CD8-positive, alpha-beta memory T cell (primary cell): ENCODE data around the gene ELF3. TPM values are rescaled to one million over a fixed set of nuclear protein-coding genes. Genes with fewer than 3 reads are reported as not detected.

Source experiments
- CTCF ChIA-PET: fragments of 350-600 bp; sonication (Branson Sonifier 250); formaldehyde crosslinking; loops from one replicate; lab custom pipeline; 2021; ENCODE audit warnings: antibody characterized with exemption; lab: Charles Lee
- POLR2A ChIA-PET: fragments of 350-600 bp; sonication (Branson Sonifier 250); formaldehyde crosslinking; loops from one replicate; lab custom pipeline; 2021; ENCODE audit warnings: antibody characterized with exemption; lab: Charles Lee
- DNase-seq, 5 donors: peaks; one replicate each; pipeline versions ENCODE4 v3.0.0 to v3.0.0-alpha.2; 2020 to 2022; ENCODE audit warnings: mixed read lengths in 1 of 5
- H3K27ac ChIP-seq: one replicate; pipeline ENCODE4 v1.7.0; 2013; ENCODE audit warnings: low read depth, mild to moderate bottlenecking, low read length, moderate library complexity
- H3K27me3 ChIP-seq: 2 replicates; pipeline ENCODE4 v1.7.0; 2013; ENCODE audit warnings: low read length, mild to moderate bottlenecking; ENCODE audit not compliant: insufficient read depth, poor library complexity, severe bottlenecking
- H3K36me3 ChIP-seq: 2 replicates; pipeline ENCODE4 v1.7.0; 2013; ENCODE audit warnings: mild to moderate bottlenecking, low read length, moderate library complexity; ENCODE audit not compliant: insufficient read depth
- H3K4me1 ChIP-seq: 2 replicates; pipeline ENCODE4 v1.7.0; 2013; ENCODE audit warnings: mild to moderate bottlenecking, low read length, moderate library complexity; ENCODE audit not compliant: insufficient read depth
- H3K4me3 ChIP-seq: 2 replicates; pipeline ENCODE4 v1.7.0; 2013; ENCODE audit warnings: mild to moderate bottlenecking, low read length
- H3K9me3 ChIP-seq: 2 replicates; pipeline ENCODE4 v1.7.0; 2013; ENCODE audit warnings: mild to moderate bottlenecking, low read length
- H3K27ac Mint-ChIP-seq, 8 donors: one replicate each; pipeline ENCODE4 v1.8.0; 2020 to 2021; ENCODE audit warnings: mixed read lengths in 8 of 8, mild to moderate bottlenecking in 6 of 8, inconsistent platforms in 3 of 8, moderate library complexity in 3 of 8
- H3K27me3 Mint-ChIP-seq, 2 donors: one replicate each; pipeline ENCODE4 v1.8.0; 2020 to 2021; ENCODE audit warnings: mixed read lengths in 2 of 2, mild to moderate bottlenecking in 1 of 2, moderate library complexity in 1 of 2
- H3K36me3 Mint-ChIP-seq, 3 donors: one replicate each; pipeline ENCODE4 v1.8.0; 2020 to 2021; ENCODE audit warnings: mixed read lengths in 3 of 3, inconsistent platforms in 1 of 3, mild to moderate bottlenecking in 1 of 3
- H3K4me1 Mint-ChIP-seq, 3 donors: one replicate each; pipeline ENCODE4 v1.8.0; 2020 to 2021; ENCODE audit warnings: mixed read lengths in 3 of 3, inconsistent platforms in 1 of 3, mild to moderate bottlenecking in 1 of 3
- H3K4me3 Mint-ChIP-seq, 7 donors: one replicate each; pipeline ENCODE4 v1.8.0; 2020 to 2021; ENCODE audit warnings: mixed read lengths in 7 of 7, mild to moderate bottlenecking in 6 of 7, moderate library complexity in 4 of 7, inconsistent platforms in 2 of 7
- H3K9me3 Mint-ChIP-seq, 5 donors: one replicate each; pipeline ENCODE4 v1.8.0; 2020 to 2022; ENCODE audit warnings: mixed read lengths in 5 of 5, mild to moderate bottlenecking in 3 of 5, moderate library complexity in 2 of 5, inconsistent platforms in 1 of 5
- polyA plus RNA-seq: library from polyadenylated mRNA; unstranded; fragments of 300-500 nt; fragmentation: Illumina TruSeq; gene quantifications from one replicate; pipeline ENCODE4 v1.2.3, GENCODE V29; 2021
- total RNA-seq, 2 experiments: library from RNA; stranded (reverse); gene quantifications; one replicate each; pipeline ENCODE4 v1.2.3, GENCODE V29; 2021

The ELF3 gene
- total and polyA plus RNA-seq, 3 experiments from 2014 or later = 0.11 to 0.26 TPM; not detected in 1

DNA sequence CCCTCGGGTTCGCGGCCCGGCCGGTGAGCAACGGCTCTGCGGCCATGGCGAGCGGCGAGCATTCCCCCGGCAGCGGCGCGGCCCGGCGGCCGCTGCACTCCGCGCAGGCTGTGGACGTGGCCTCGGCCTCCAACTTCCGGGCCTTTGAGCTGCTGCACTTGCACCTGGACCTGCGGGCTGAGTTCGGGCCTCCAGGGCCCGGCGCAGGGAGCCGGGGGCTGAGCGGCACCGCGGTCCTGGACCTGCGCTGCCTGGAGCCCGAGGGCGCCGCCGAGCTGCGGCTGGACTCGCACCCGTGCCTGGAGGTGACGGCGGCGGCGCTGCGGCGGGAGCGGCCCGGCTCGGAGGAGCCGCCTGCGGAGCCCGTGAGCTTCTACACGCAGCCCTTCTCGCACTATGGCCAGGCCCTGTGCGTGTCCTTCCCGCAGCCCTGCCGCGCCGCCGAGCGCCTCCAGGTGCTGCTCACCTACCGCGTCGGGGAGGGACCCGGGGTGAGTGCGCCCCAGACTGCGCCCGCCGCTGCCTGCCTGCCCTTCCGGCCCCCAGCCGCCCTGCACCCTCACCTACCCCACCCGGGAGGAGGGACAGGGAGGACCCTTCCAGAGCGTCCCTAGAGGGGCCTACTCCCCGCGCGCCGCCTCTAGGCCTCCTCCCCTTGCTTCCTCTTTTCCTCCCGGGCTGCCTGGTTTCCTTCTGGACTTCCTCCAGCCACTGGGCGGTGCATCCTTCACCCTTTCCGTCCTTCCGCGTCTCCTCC, 27.6 kb upstream of the ELF3 start, which contains the start of gene RNPEP:
Gene RNPEP, plus strand, starts transcription at position 26 of the 757 bp plus-strand sequence. Its CDS starts 19 bp downstream, at position 45.
- no peaks in the 10 kb centered on the region for H3K27me3 ChIP-seq
- peaks cover 0 to 11% (median 2%) of the 10 kb centered on the region in 3 donors for H3K36me3 Mint-ChIP-seq
- DNase-seq = peak; percentile 40 to 77 (median 55)
- H3K27ac ChIP-seq = peak within 1 kb of the TSS; percentile 73
- no peaks in the 10 kb centered on the region for H3K9me3 Mint-ChIP-seq
- peaks cover 16% of the 10 kb centered on the region for H3K4me1 ChIP-seq
- ChIA-PET POLR2A (interaction anchor here (1.4 to 1.5 kb wide), 3 partner anchors 17 to 177 kb away, joined by 3 to 9 read pairs (median 6); partner anchors contain the start of genes PTPN7 and TIMM17A), CTCF (interaction anchor here (0.6 to 1.7 kb wide), 5 partner anchors 10 to 90 kb away, joined by 3 to 8 read pairs (median 3); partner anchors contain the start of gene ELF3)
- H3K4me1 Mint-ChIP-seq = peaks cover 30 to 40% (median 35%) of the 10 kb centered on the region in 3 donors
- peak within 1 kb of the TSS; percentile 94 to 98 (median 97) for H3K4me3 Mint-ChIP-seq
- no peaks in the 10 kb centered on the region for H3K9me3 ChIP-seq
- H3K27me3 Mint-ChIP-seq = no peaks in the 10 kb centered on the region
- peak within 1 kb of the TSS; percentile 62 to 99 (median 94) for H3K27ac Mint-ChIP-seq
- H3K36me3 ChIP-seq = no peaks in the 10 kb centered on the region
- peak within 1 kb of the TSS; percentile 78 for H3K4me3 ChIP-seq

DNA sequence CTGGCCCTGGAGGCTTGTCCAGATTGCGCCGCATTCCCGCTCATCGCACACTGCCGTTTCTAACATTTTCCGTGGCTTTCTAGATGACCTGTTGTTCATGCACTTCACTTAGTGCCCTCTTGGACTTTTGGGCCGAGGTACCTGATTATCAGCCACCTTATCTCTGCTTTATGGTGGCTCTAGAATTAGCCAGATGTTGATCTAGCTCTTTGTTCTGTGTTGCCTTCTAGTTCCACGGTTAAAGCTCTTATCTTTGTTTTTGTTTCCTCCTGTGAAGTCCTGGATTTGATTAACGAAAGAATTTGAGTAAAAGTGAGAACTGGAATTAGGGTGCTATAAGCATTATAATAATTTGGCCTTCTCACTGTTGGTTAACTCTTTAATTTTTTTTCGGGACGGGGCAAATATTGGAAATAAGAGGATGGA, 27.0 kb upstream of the ELF3 start:
- Mint-ChIP-seq H3K27ac (peak overlapping the region; percentile 62 to 98 (median 92)), H3K4me3 (peak overlapping the region; percentile 94 to 98 (median 97)), H3K36me3 (peaks cover 0 to 12% (median 2%) of the 10 kb centered on the region in 3 donors), H3K4me1 (peaks cover 30 to 40% (median 35%) of the 10 kb centered on the region in 3 donors), H3K27me3 (no peaks in the 10 kb centered on the region), H3K9me3 (no peaks in the 10 kb centered on the region)
- CTCF ChIA-PET = interaction anchor here (1.0 to 1.7 kb wide), 3 partner anchors 11 to 87 kb away, joined by 3 to 8 read pairs (median 5); no protein-coding TSS in a partner anchor
- H3K27me3 ChIP-seq = no peaks in the 10 kb centered on the region
- no peaks in the 10 kb centered on the region for H3K9me3 ChIP-seq
- no peak for DNase-seq
- H3K4me1 ChIP-seq = peaks cover 16% of the 10 kb centered on the region
- H3K36me3 ChIP-seq = no peaks in the 10 kb centered on the region
- H3K27ac ChIP-seq = peak overlapping the region; percentile 73
- POLR2A ChIA-PET = interaction anchor here (1.4 to 1.5 kb wide), 3 partner anchors 16 to 177 kb away, joined by 3 to 9 read pairs (median 6); partner anchors contain the start of genes PTPN7 and TIMM17A
- peak overlapping the region; percentile 78 for H3K4me3 ChIP-seq

DNA sequence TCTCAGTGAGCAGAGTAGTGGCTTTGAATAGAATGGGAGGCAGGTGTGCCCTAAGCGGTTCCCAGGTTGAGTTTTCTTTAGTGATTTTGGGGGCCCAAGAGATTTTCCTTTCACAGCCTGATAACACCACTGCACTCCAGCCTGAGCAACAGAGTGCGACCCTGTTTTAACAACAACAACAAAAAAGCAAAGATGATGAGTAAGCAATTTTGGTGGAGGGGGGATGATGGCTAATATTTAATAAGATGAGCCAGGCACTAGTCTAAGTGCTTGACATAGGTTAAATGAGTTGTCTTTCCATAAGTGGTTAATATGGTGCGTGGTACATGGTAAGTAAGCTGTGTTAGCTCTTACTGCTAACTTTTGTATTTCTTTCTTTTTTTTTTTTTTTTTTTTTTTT, 25.9 kb upstream of the ELF3 start:
- no peaks in the 10 kb centered on the region for H3K27me3 ChIP-seq

DNA sequence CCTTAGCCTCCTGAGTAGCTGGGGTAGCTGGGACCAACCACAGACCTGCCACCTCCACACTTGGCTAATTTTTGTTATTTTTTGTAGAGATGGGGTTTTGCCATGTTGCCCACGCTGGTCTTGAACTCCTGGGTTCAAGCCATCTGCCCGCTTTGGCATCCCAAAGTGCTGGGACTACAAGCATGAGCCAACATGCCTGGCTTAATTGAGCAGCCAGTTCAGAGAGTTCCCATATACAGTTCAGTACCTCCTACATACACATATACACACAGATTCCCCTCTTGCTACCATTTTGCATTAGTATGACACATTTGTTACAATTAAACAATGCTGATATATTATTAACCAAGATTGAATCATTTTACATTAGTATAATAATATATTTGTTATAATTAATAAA, 25.0 kb upstream of the ELF3 start:
- Mint-ChIP-seq H3K4me1 (peaks cover 30 to 40% (median 35%) of the 10 kb centered on the region in 3 donors), H3K4me3 (peak overlapping the region in 1 of 7 donors; percentile 63), H3K27ac (peak overlapping the region in 1 of 8 donors; percentile 56), H3K9me3 (no peaks in the 10 kb centered on the region), H3K36me3 (peaks cover 0 to 32% (median 6%) of the 10 kb centered on the region in 3 donors), H3K27me3 (no peaks in the 10 kb centered on the region)
- Histone ChIP-seq H3K36me3 (peaks cover 11% of the 10 kb centered on the region), H3K4me1 (peaks cover 16% of the 10 kb centered on the region), H3K27me3 (no peaks in the 10 kb centered on the region), H3K9me3 (no peaks in the 10 kb centered on the region), H3K27ac (no peak overlapping the region), H3K4me3 (no peak overlapping the region)
- no peak for DNase-seq
- CTCF ChIA-PET = no interaction called here
- POLR2A ChIA-PET = interaction anchor here (0.8 kb wide), 1 partner anchor 30 kb away, joined by 3 read pairs; the partner anchor contains the start of gene TIMM17A

More for the DNA sequence above, 25.9 kb upstream of the ELF3 start:
- Mint-ChIP-seq H3K4me1 (peaks cover 30 to 40% (median 35%) of the 10 kb centered on the region in 3 donors), H3K27ac (peak overlapping the region in 7 of 8 donors; percentile 11 to 80 (median 59)), H3K27me3 (no peaks in the 10 kb centered on the region), H3K4me3 (peak overlapping the region in 6 of 7 donors; percentile 7 to 97 (median 46)), H3K36me3 (peaks cover 0 to 23% (median 2%) of the 10 kb centered on the region in 3 donors), H3K9me3 (no peaks in the 10 kb centered on the region)
- DNase-seq = no peak
- Histone ChIP-seq H3K9me3 (no peaks in the 10 kb centered on the region), H3K4me3 (no peak overlapping the region), H3K4me1 (peaks cover 16% of the 10 kb centered on the region), H3K36me3 (peaks cover 10% of the 10 kb centered on the region), H3K27ac (no peak overlapping the region)
- ChIA-PET CTCF (interaction anchor here (0.9 kb wide), 1 partner anchor 15 kb away, joined by 3 read pairs; no protein-coding TSS in a partner anchor), POLR2A (no interaction called here)

DNA sequence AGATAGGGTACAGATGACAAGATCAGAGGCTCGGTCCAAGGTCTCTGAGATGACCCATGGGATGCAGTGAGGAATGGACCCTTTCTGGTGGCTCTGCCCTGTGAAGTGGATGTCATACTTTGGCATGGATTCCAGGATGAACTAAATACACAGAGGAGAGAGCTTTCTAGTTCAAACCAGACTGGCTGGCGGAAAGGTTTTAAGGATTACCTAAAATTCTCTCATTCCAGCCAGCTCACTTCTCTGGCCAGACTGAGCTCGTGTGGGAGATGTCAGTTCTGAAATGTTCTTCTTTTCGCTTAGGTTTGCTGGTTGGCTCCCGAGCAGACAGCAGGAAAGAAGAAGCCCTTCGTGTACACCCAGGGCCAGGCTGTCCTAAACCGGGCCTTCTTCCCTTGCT, 21.8 kb upstream of the ELF3 start:
- POLR2A ChIA-PET = no interaction called here

DNA sequence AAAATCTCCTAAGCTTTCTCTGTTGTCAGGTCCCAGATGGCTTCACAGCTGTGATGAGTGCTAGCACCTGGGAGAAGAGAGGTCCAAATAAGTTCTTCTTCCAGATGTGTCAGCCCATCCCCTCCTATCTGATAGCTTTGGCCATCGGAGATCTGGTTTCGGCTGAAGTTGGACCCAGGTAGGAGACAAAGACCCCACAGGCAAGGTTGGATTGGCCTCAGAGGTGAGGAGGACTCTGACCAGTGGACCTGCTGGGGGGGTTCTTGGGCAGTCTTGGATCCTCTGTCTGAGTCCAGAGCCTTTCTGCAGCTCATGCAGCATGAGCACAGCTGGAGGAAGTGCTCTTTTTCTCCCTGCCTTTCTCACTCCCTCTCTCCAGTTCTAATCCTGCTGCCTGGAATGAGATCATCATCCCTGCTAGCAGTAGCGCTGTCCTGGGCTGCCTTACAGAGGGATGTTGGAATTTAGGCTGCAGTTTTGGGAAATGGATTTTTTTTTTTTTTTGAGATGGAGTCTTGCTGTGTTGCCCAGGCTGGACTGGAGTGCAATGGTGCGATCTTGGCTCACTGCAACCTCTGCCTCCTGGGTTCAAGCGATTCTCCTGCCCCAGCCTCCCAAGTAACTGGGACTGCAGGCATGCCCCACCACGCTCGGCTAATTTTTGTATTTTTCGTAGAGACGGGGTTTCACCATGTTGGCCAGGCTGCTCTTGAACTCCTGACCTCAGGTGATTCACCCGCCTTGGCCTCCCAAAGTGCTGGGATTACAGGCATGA, 20.8 kb upstream of the ELF3 start:
- Mint-ChIP-seq H3K27me3 (peaks cover 0 to 2% of the 10 kb centered on the region in 2 donors), H3K36me3 (peaks cover 11 to 63% (median 24%) of the 10 kb centered on the region in 3 donors), H3K4me1 (peaks cover 10 to 13% (median 11%) of the 10 kb centered on the region in 3 donors), H3K4me3 (no peak overlapping the region), H3K9me3 (no peaks in the 10 kb centered on the region), H3K27ac (no peak overlapping the region)
- ChIA-PET POLR2A (no interaction called here), CTCF (interaction anchor here (2.2 kb wide), 1 partner anchor 10 kb away, joined by 7 read pairs; no protein-coding TSS in a partner anchor)
- no peaks in the 10 kb centered on the region for H3K9me3 ChIP-seq
- DNase-seq = no peak
- peaks cover 16% of the 10 kb centered on the region for H3K36me3 ChIP-seq
- no peaks in the 10 kb centered on the region for H3K27me3 ChIP-seq
- H3K4me1 ChIP-seq = no peaks in the 10 kb centered on the region
- H3K27ac ChIP-seq = no peak overlapping the region
- no peak overlapping the region for H3K4me3 ChIP-seq

More for the DNA sequence above, 21.8 kb upstream of the ELF3 start:
- Mint-ChIP-seq H3K27me3 (peaks cover 0 to 2% of the 10 kb centered on the region in 2 donors), H3K36me3 (peaks cover 7 to 54% (median 16%) of the 10 kb centered on the region in 3 donors), H3K4me1 (peaks cover 17 to 23% (median 21%) of the 10 kb centered on the region in 3 donors), H3K4me3 (no peak overlapping the region), H3K27ac (no peak overlapping the region), H3K9me3 (no peaks in the 10 kb centered on the region)
- Histone ChIP-seq H3K4me1 (peaks cover 5% of the 10 kb centered on the region), H3K27me3 (no peaks in the 10 kb centered on the region), H3K9me3 (no peaks in the 10 kb centered on the region), H3K27ac (no peak overlapping the region), H3K36me3 (peaks cover 16% of the 10 kb centered on the region), H3K4me3 (no peak overlapping the region)
- no peak for DNase-seq
- CTCF ChIA-PET = interaction anchor here (2.2 kb wide), 1 partner anchor 11 kb away, joined by 7 read pairs; no protein-coding TSS in a partner anchor

DNA sequence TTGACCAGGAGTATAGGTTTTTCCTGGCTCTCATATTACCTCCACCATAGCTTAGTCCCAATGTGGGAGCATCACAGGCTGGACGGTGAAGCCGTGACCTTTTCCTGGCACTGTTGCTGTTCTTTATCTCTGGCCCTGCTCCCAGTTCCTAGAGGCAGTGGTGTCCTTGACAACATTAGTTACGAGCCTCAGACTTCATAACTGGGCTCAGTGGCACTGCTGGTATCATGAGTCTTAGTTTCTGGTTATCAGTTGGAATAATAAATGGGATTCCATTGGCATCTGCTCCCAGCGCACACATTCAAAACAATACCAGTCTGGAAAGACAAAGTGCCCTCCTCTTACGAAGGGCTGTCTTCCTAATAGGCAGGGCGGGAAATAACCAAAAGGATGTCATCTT, 20.0 kb upstream of the ELF3 start:
- H3K9me3 ChIP-seq = no peaks in the 10 kb centered on the region
- peaks cover 16% of the 10 kb centered on the region for H3K36me3 ChIP-seq
- peaks cover 6 to 8% (median 7%) of the 10 kb centered on the region in 3 donors for H3K4me1 Mint-ChIP-seq
- peaks cover 0 to 2% of the 10 kb centered on the region in 2 donors for H3K27me3 Mint-ChIP-seq
- no peaks in the 10 kb centered on the region for H3K9me3 Mint-ChIP-seq
- no peak for DNase-seq
- POLR2A ChIA-PET = no interaction called here
- CTCF ChIA-PET = no interaction called here
- no peak overlapping the region for H3K27ac Mint-ChIP-seq
- peaks cover 11 to 70% (median 24%) of the 10 kb centered on the region in 3 donors for H3K36me3 Mint-ChIP-seq
- H3K4me3 Mint-ChIP-seq = no peak overlapping the region
- H3K27ac ChIP-seq = no peak overlapping the region
- H3K4me1 ChIP-seq = no peaks in the 10 kb centered on the region
- no peaks in the 10 kb centered on the region for H3K27me3 ChIP-seq
- no peak overlapping the region for H3K4me3 ChIP-seq
